Esophagus muscularis mucosa (tissue), 4 donors: ENCODE measurements around the gene GCC1. TPM values are rescaled to one million over a fixed set of nuclear protein-coding genes. Genes with fewer than 3 reads are reported as not detected.

Experiments used
- DNase-seq: peaks from one replicate; pipeline ENCODE4 v3.0.0-alpha.2; 2017; ENCODE audit errors: extremely low spot score
- H3K27ac ChIP-seq, 4 donors: fragments of 200-600 bp; sonication (generic); replicated peaks in 1 of 4; 1 replicate in 3 of 4; 2 replicates in 1 of 4; pipeline ENCODE4 v1.5.1; 2016 to 2019; ENCODE audit warnings: mild to moderate bottlenecking in 1 of 4
- H3K27me3 ChIP-seq, 4 donors: fragments of 200-600 bp; sonication (generic); one replicate each; pipeline versions ENCODE4 v1.5.1 to v1.6.0; 2016 to 2019
- H3K36me3 ChIP-seq, 4 donors: fragments of 200-600 bp; sonication (generic); one replicate each; pipeline ENCODE4 v1.5.1; 2016 to 2019
- H3K4me1 ChIP-seq, 4 donors: fragments of 200-600 bp; sonication (generic); one replicate each; pipeline ENCODE4 v1.5.1; 2016 to 2019
- H3K4me3 ChIP-seq, 4 donors: fragments of 200-600 bp; sonication (generic); 1 replicate in 2 of 4; 2 replicates in 2 of 4; pipeline ENCODE4 v1.5.1; 2016 to 2019; ENCODE audit warnings: mild to moderate bottlenecking in 4 of 4, moderate library complexity in 1 of 4
- H3K9me3 ChIP-seq, 4 donors: fragments of 200-600 bp; sonication (generic); 1 replicate in 3 of 4; 2 replicates in 1 of 4; pipeline ENCODE4 v1.5.1; 2016 to 2019
- CTCF ChIP-seq, 3 experiments: fragments of 200-600 bp in 2 of 3; fragments of 450-650 bp in 1 of 3; sonication (generic) in 2 of 3; IDR thresholded peaks; one replicate each; pipeline ENCODE4 v1.5.1; 2017 to 2019; ENCODE audit warnings: antibody characterized with exemption in 3 of 3, mild to moderate bottlenecking in 2 of 3, moderate library complexity in 1 of 3
- EP300 ChIP-seq: sonication (generic); formaldehyde crosslinking; IDR thresholded peaks from one replicate; pipeline ENCODE4 v1.6.1; 2017; ENCODE audit warnings: antibody characterized with exemption
- POLR2A ChIP-seq: fragments of 450-650 bp; IDR thresholded peaks from one replicate; pipeline ENCODE4 v1.6.1; 2017; ENCODE audit warnings: antibody characterized with exemption, moderate library complexity, mild to moderate bottlenecking, low read depth
- POLR2AphosphoS5 ChIP-seq, 2 donors: sonication (generic); formaldehyde crosslinking; IDR thresholded peaks; one replicate each; pipeline ENCODE4 v1.6.1; 2017; ENCODE audit warnings: antibody characterized with exemption in 2 of 2
- WGBS: methylation state at CpG from one replicate; pipeline ENCODE4 v1.1.5; 2018; 5-methylcytosine and 5-hydroxymethylcytosine counted together
- intact Hi-C: fragments of 100-400 bp; cut with DNase I; formaldehyde crosslinking; loops from one replicate; pipeline ENCODE4 v1.15.1; 2023
- total RNA-seq, 4 donors: library from RNA; depleted of rRNA; stranded (reverse); fragments of >200 nt; gene quantifications; one replicate each; pipeline versions ENCODE4 v1.1.0 to v1.2.1, GENCODE V29; 2016

GCC1 gene
- total RNA-seq, 4 donors from 2014 or later: 11.6 to 17.3 (median 14.7) TPM

- Histone ChIP-seq H3K27me3 (peaks cover 0 to 64% (median 3%) of the 10 kb centered on the region in 4 donors), H3K36me3 (no peaks in the 10 kb centered on the region), H3K27ac (no peak overlapping the region), H3K4me1 (peaks cover 0 to 8% (median 6%) of the 10 kb centered on the region in 4 donors), H3K9me3 (no peaks in the 10 kb centered on the region), H3K4me3 (no peak overlapping the region)
- intact Hi-C loops: no loop called here
- no peak for TF ChIP-seq EP300
- no peak for TF ChIP-seq POLR2A
- no peak for TF ChIP-seq CTCF (IDR thresholded peaks at IDR 0.05)
- no peak for TF ChIP-seq POLR2AphosphoS5 (IDR thresholded peaks at IDR 0.05)
- DNase-seq: no peak
- WGBS: 76% methylated on average over 9 of the region's 9 CpGs
Observed at GRCh38 chr7:127539116-127539515, 46.3 kb downstream of the GCC1 start.

DNA sequence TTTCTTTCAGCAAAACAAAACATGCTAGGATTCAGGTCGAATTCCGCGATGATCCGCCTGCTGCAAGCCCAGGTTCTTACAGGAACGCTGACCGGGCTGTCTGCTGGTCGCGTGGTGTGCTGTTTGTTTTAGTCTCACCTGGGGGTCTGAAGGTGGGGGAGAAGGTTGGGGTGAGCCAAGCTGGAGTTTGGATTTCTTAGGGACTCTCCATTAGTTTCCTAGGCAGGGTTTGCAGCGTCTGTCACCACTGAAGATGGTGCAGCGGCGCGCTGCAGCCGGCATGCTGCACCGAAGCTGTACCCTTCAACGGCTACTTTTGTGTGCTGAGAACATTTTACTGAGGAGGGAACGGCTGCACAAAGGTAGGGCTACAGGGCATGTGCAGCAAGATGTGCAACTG lies 48.7 kb downstream of the GCC1 start:
- TF ChIP-seq EP300: no peak
- TF ChIP-seq POLR2A: no peak
- TF ChIP-seq CTCF (IDR thresholded peaks at IDR 0.05): no peak
- no peak for TF ChIP-seq POLR2AphosphoS5 (IDR thresholded peaks at IDR 0.05)
- DNase-seq: no peak
- H3K4me1 ChIP-seq: peaks cover 0 to 8% (median 6%) of the 10 kb centered on the region in 4 donors
- H3K27me3 ChIP-seq: peaks cover 0 to 67% (median 3%) of the 10 kb centered on the region in 4 donors
- H3K9me3 ChIP-seq: no peaks in the 10 kb centered on the region
- peak overlapping the region in 1 of 4 donors; percentile 16 for H3K4me3 ChIP-seq
- H3K27ac ChIP-seq: no peak overlapping the region
- no peaks in the 10 kb centered on the region for H3K36me3 ChIP-seq
- WGBS: 14% methylated on average over 16 of the region's 16 CpGs
- intact Hi-C loops: no loop called here

DNA sequence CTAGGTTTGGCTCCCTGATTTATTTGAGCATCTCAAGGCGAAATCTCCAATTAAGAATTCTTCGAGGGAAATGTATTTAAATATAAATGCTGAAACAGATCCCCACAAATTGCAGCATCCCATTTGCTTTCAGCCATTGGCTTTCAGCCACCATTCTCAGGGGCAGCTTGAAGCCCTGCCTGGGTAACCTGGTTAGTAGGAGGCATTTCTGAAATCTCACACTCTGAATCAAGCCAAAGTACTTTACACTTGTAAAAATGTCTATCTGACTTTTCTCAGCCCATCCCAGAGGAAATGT lies 49.1 kb downstream of the GCC1 start:
- Histone ChIP-seq H3K27ac (no peak overlapping the region), H3K4me1 (peaks cover 0 to 8% (median 6%) of the 10 kb centered on the region in 4 donors), H3K36me3 (no peaks in the 10 kb centered on the region), H3K9me3 (no peaks in the 10 kb centered on the region), H3K4me3 (no peak overlapping the region), H3K27me3 (peaks cover 0 to 63% (median 3%) of the 10 kb centered on the region in 4 donors)
- intact Hi-C loops: no loop called here
- 59% methylated on average over 2 of the region's 2 CpGs for WGBS
- DNase-seq: no peak
- no peak for TF ChIP-seq POLR2AphosphoS5 (IDR thresholded peaks at IDR 0.05)

DNA sequence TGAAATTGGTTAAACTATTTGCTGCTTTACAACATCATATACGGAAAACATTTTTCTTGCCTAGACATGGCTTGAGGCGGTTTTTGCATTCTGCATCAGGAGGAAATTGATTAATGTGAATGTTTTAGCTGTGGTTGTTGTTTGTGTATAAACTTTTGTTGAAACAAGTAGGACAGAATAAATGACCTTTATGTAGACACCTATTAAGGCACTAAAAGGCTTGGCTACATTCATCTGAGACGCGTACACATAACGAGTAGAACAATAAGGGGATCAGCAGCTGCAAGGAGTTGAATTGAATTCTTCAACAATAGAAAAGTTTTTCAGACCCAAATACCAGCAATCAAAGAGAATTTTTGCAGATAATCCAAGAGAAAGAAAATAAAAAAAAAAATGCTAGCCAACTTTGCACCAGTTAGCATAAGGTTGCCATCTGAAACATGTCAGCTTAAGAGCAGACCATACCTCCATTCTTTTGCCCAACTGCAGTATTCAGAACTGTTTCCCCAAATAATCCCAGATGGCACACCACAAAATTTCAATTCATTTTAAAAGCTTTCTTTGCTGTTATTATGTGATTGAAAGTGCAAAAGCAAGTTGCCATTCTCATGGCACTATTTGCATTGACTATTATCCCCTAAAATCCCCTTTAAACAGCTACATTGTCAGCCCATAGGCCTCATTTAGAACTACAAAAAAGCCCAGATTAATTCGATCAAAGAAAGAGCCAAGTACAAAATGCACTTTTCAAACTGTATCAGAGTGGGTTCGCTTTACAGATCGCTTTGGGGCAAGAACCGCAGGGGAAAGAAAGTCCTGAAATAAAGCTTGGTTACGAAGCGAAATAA lies 49.6 kb downstream of the GCC1 start:
- intact Hi-C loops: no loop called here
- H3K9me3 ChIP-seq: no peaks in the 10 kb centered on the region
- H3K27ac ChIP-seq: no peak overlapping the region
- TF ChIP-seq POLR2AphosphoS5 (IDR thresholded peaks at IDR 0.05): no peak
- TF ChIP-seq POLR2A: no peak
- TF ChIP-seq CTCF (IDR thresholded peaks at IDR 0.05): no peak
- TF ChIP-seq EP300: no peak
- 91% methylated on average over 11 of the region's 11 CpGs for WGBS
- H3K36me3 ChIP-seq: no peaks in the 10 kb centered on the region
- no peak overlapping the region for H3K4me3 ChIP-seq
- no peak for DNase-seq
- peaks cover 0 to 60% (median 3%) of the 10 kb centered on the region in 4 donors for H3K27me3 ChIP-seq
- peaks cover 0 to 8% (median 6%) of the 10 kb centered on the region in 4 donors for H3K4me1 ChIP-seq

DNA sequence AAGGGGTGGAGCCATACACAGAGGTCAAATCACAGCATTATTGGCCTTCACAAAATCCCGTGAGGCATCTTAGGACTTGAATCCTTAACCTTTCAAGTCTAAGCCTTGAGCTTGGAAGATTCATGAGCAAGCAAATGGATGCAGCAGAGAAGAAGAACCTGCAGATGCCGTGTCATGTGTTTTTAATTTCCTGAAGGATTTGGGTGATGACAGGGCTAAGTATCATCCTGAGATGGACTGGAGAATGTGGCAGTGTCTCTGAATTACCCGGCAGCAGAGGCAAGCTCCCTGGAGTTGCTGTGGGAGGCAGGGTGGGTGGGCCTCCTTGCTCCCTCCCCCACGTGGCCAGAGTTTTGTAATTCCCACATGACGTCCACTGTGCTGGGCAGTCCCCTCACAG lies 50.8 kb downstream of the GCC1 start:
- peaks cover 0 to 1% (median 0%) of the 10 kb centered on the region in 4 donors for H3K9me3 ChIP-seq
- no peaks in the 10 kb centered on the region for H3K36me3 ChIP-seq
- TF ChIP-seq CTCF (IDR thresholded peaks at IDR 0.05): no peak
- no peak for TF ChIP-seq POLR2A
- no peak for TF ChIP-seq EP300
- TF ChIP-seq POLR2AphosphoS5 (IDR thresholded peaks at IDR 0.05): no peak
- peaks cover 0 to 52% (median 3%) of the 10 kb centered on the region in 4 donors for H3K27me3 ChIP-seq
- H3K27ac ChIP-seq: no peak overlapping the region
- H3K4me3 ChIP-seq: no peak overlapping the region
- H3K4me1 ChIP-seq: peaks cover 0 to 8% (median 6%) of the 10 kb centered on the region in 4 donors
- DNase-seq: no peak
- WGBS: 40% methylated on average over 5 of the region's 5 CpGs
- intact Hi-C loops: no loop called here
